ENCODE results near the gene CACNB2. TPM values are rescaled to one million over a fixed set of nuclear protein-coding genes. Genes with fewer than 3 reads are reported as not detected.

Gene CACNB2
- total RNA-seq, 4 donors from 2014 or later, result 1.6 to 13.8 (median 5.0) TPM

DNA sequence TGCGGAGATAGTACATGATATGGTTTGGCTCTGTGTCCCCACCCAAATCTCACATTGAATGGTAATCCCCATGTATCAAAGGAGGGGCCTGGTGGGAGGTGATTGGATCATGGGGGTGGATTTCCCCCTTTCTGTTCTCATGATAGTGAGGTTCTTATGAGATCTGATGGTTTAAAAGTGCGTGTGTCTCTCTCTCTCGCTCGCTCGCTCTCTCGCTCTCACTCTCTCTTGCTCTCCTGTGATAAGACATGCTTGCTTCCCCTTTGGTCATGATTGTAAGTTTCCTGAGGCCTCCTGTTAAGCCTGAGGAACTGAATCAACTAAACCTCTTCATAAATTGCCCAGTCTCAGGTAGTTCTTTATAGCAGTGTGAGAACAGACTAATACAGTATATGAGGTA lies 339.3 kb downstream of the CACNB2 start:
- no peak overlapping the region for H3K4me3 ChIP-seq
- H3K4me1 ChIP-seq, result no peaks in the 10 kb centered on the region
- no peaks in the 10 kb centered on the region for H3K9me3 ChIP-seq
- TF ChIP-seq, protein P1, sequence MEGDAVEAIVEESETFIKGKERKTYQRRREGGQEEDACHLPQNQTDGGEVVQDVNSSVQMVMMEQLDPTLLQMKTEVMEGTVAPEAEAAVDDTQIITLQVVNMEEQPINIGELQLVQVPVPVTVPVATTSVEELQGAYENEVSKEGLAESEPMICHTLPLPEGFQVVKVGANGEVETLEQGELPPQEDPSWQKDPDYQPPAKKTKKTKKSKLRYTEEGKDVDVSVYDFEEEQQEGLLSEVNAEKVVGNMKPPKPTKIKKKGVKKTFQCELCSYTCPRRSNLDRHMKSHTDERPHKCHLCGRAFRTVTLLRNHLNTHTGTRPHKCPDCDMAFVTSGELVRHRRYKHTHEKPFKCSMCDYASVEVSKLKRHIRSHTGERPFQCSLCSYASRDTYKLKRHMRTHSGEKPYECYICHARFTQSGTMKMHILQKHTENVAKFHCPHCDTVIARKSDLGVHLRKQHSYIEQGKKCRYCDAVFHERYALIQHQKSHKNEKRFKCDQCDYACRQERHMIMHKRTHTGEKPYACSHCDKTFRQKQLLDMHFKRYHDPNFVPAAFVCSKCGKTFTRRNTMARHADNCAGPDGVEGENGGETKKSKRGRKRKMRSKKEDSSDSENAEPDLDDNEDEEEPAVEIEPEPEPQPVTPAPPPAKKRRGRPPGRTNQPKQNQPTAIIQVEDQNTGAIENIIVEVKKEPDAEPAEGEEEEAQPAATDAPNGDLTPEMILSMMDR (IDR thresholded peaks at IDR 0.05), result no peak
- TF ChIP-seq POLR2A (IDR thresholded peaks at IDR 0.05) (no peak), EP300 (IDR thresholded peaks at IDR 0.05) (no peak)
- H3K27ac ChIP-seq, result no peak overlapping the region
- WGBS, 2 donors, result 92 to 96% methylated on average over 5 to 6 of the region's 6 CpGs
- no peaks in the 10 kb centered on the region for H3K27me3 ChIP-seq
- no peak for DNase-seq (ENCODE audit: low spot score in 2 of 2)
- H3K36me3 ChIP-seq, result no peaks in the 10 kb centered on the region

DNA sequence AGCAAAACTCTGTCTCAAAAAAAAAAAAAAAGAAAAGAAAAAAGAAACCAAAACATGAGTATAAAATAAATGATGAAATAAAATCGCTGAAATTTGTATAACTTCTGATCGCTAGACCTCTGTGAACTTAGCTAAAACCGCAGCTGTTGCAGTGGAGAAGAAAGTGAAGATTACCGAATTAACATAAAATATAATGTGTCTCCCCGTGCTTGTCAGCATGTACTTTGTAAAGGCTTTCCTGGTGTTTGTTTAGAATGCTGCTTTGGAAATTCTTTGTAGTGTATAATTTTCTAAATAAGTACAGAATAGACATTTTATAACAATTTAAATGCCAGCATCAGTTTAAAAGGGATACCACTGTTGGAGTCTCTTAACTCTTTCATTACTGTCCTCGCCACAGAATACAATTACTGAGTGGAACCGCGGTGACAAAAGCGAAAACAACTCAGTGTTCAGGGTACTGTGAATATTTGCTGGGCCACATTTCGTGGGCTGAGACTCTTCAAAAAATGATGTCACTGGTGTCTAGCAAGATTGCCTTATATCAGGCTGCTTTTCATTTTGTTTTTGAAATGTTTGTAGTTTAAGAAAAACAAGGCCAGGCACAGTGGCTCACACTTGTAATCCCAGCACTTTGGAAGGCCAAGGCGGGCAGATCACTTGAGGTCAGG lies 343.4 kb downstream of the CACNB2 start:
- WGBS, 2 donors, result 78 to 82% methylated on average over 11 of the region's 11 CpGs
- H3K27ac ChIP-seq, result no peak overlapping the region
- DNase-seq (ENCODE audit: low spot score in 2 of 2), result no peak
- no peaks in the 10 kb centered on the region for H3K27me3 ChIP-seq
- H3K9me3 ChIP-seq, result no peaks in the 10 kb centered on the region
- H3K36me3 ChIP-seq, result no peaks in the 10 kb centered on the region
- TF ChIP-seq EP300 (IDR thresholded peaks at IDR 0.05), result no peak
- no peaks in the 10 kb centered on the region for H3K4me1 ChIP-seq
- no peak overlapping the region for H3K4me3 ChIP-seq

DNA sequence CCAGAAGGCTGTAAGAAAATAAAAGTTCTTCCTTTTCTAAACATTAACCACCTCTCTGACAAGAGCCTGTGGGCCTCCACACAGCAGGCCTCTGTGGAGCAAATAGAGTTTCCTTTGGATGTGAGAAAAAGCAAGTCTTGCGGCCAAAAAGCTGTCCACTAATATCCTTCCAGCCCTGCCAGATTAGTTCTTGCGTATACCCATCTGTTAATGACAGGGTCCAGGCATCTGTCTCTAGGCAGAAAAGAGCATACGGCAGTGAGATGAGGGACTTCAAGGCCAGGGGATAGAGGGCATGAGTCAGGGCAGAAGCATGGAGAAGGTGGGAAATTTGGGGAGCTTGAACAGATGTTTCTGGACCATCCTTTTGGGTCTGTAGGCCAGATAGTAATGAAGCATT lies 346.2 kb downstream of the CACNB2 start:
- Histone ChIP-seq H3K4me3 (no peak overlapping the region), H3K36me3 (no peaks in the 10 kb centered on the region), H3K27me3 (no peaks in the 10 kb centered on the region), H3K27ac (no peak overlapping the region), H3K4me1 (no peaks in the 10 kb centered on the region), H3K9me3 (no peaks in the 10 kb centered on the region)
- no peak for DNase-seq (ENCODE audit: low spot score in 2 of 2)
- no peak for TF ChIP-seq POLR2A (IDR thresholded peaks at IDR 0.05)
- TF ChIP-seq, protein P1 (IDR thresholded peaks at IDR 0.05), result no peak
- TF ChIP-seq EP300 (IDR thresholded peaks at IDR 0.05), result no peak
- 82 to 84% methylated on average over 3 of the region's 3 CpGs for WGBS, 2 donors

DNA sequence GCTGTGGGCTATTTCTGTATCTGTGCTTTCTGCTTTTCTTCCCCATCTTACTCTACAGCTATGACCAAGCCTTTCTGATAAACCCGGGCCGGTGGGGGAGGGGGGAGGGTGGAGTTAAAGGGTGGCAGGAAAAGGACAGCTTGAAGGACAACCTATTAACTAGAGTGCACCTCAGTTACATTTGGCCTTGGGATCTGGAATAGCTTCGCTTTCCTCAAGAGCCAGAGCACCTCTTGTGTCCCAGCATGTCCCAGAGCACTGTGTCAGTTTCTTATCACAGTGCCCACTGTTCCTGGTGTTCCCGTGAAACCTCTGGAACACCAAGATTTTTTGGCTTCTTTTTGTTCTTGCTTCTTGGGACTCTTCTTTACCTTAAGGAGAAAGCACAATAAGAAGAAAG lies 350.5 kb downstream of the CACNB2 start:
- 89 to 92% methylated on average over 4 of the region's 4 CpGs for WGBS, 2 donors
- Histone ChIP-seq H3K4me1 (no peaks in the 10 kb centered on the region), H3K27me3 (no peaks in the 10 kb centered on the region), H3K27ac (no peak overlapping the region), H3K36me3 (no peaks in the 10 kb centered on the region), H3K4me3 (no peak overlapping the region), H3K9me3 (no peaks in the 10 kb centered on the region)
- DNase-seq (ENCODE audit: low spot score in 2 of 2), result no peak
- TF ChIP-seq POLR2A (IDR thresholded peaks at IDR 0.05), result no peak
- TF ChIP-seq, protein P1 (IDR thresholded peaks at IDR 0.05), result no peak
- no peak for TF ChIP-seq EP300 (IDR thresholded peaks at IDR 0.05)

DNA sequence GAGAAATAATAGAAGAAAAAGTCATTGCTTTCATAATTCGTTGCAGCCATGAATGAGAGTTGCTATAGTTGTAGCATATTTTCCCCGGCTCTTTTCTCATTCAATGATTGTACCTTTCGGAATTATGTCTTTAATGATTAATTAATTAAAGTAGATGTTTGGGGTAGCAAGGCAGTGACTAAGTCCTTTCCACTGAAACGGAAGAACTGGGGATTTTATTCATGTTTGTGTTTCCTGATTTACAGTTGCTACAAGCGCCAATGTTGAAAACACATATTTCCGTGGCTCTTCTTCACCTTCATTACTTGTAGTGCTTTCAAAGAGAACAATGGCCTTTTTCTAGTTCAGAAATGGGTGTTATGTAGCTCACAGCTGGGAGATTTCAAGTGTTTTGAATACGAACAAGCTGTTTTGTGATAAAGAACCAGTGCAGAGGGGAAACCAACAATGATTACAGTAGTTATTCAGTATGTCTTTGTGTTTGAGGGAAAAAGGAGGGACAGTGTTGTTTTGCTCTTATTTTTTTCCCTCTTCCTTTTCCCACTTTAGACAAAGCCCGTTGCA lies 357.7 kb downstream of the CACNB2 start:
- no peak for TF ChIP-seq POLR2A (IDR thresholded peaks at IDR 0.05)
- TF ChIP-seq, protein P1 (IDR thresholded peaks at IDR 0.05), result no peak
- no peak for TF ChIP-seq EP300 (IDR thresholded peaks at IDR 0.05)
- Histone ChIP-seq H3K27me3 (no peaks in the 10 kb centered on the region), H3K4me3 (no peak overlapping the region), H3K27ac (no peak overlapping the region), H3K4me1 (no peaks in the 10 kb centered on the region), H3K36me3 (no peaks in the 10 kb centered on the region), H3K9me3 (no peaks in the 10 kb centered on the region)
- WGBS, 2 donors, result 49 to 54% methylated on average over 8 of the region's 8 CpGs
- DNase-seq (ENCODE audit: low spot score in 2 of 2), result no peak

Data from tibial nerve (tissue), 4 donors.